WTC11 (cell line): Measurements from ENCODE around the gene SMOC2.

Experiments used
- IRF2 ChIP-seq: sonication (generic); formaldehyde crosslinking; IDR thresholded peaks from 2 replicates; pipeline ENCODE4 v1.8.0; 2022; ENCODE audit warnings: low read depth, missing genetic modification reagents, borderline replicate concordance
- SMAD3 ChIP-seq: sonication (generic); formaldehyde crosslinking; IDR thresholded peaks from 2 replicates; pipeline ENCODE4 v1.8.0; 2022; ENCODE audit warnings: missing genetic modification reagents, mild to moderate bottlenecking, borderline replicate concordance
- TF ChIP-seq, protein P1 (sequence below): fragments of 200-600 bp; IDR thresholded peaks from 2 replicates; pipeline ENCODE4 v1.8.0; 2022; ENCODE audit warnings: antibody characterized with exemption
- TF ChIP-seq, protein P2 (sequence below): sonication (generic); formaldehyde crosslinking; IDR thresholded peaks from 2 replicates; pipeline ENCODE4 v1.8.0; 2022; ENCODE audit warnings: mild to moderate bottlenecking, missing genetic modification reagents

DNA sequence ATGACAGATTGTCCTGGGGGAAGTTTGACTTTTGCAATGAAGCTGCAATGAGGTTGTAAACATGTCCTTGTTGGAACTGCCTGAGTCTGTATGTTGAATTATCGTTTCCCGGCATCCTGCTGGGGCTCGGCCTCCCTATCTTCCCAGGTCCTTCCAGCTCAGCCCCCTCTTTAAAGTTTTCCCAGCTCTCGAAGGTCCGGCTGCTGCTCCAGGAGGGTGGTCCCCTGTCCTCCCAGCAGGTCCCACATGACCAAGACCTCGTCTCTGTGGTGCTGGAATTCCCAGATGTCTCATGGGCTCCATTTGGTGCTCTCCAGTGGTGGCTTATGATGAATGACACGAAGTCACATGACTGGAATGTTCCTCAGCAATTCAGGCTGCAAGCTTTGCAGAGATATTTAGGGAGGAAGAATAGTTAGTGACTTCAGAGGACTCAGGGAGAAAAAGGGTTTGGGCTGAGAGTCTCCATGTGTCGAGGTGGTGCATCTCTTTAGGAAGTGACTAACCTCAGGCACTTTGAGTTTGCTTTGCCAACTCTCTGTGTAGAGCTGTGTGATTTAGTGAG is 21.4 kb downstream of the SMOC2 start:
- TF ChIP-seq, protein P1, sequence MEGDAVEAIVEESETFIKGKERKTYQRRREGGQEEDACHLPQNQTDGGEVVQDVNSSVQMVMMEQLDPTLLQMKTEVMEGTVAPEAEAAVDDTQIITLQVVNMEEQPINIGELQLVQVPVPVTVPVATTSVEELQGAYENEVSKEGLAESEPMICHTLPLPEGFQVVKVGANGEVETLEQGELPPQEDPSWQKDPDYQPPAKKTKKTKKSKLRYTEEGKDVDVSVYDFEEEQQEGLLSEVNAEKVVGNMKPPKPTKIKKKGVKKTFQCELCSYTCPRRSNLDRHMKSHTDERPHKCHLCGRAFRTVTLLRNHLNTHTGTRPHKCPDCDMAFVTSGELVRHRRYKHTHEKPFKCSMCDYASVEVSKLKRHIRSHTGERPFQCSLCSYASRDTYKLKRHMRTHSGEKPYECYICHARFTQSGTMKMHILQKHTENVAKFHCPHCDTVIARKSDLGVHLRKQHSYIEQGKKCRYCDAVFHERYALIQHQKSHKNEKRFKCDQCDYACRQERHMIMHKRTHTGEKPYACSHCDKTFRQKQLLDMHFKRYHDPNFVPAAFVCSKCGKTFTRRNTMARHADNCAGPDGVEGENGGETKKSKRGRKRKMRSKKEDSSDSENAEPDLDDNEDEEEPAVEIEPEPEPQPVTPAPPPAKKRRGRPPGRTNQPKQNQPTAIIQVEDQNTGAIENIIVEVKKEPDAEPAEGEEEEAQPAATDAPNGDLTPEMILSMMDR, result no peak
- TF ChIP-seq SMAD3 (no peak), IRF2 (no peak)
- TF ChIP-seq, protein P2, sequence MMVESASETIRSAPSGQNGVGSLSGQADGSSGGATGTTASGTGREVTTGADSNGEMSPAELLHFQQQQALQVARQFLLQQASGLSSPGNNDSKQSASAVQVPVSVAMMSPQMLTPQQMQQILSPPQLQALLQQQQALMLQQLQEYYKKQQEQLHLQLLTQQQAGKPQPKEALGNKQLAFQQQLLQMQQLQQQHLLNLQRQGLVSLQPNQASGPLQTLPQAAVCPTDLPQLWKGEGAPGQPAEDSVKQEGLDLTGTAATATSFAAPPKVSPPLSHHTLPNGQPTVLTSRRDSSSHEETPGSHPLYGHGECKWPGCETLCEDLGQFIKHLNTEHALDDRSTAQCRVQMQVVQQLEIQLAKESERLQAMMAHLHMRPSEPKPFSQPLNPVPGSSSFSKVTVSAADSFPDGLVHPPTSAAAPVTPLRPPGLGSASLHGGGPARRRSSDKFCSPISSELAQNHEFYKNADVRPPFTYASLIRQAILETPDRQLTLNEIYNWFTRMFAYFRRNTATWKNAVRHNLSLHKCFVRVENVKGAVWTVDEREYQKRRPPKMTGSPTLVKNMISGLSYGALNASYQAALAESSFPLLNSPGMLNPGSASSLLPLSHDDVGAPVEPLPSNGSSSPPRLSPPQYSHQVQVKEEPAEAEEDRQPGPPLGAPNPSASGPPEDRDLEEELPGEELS, result no peak
